GM10266 (cell line): ENCODE measurements around the gene HSD11B1L.

Source experiments
- DNase-seq: peaks from one replicate; pipeline ENCODE4 v3.0.0; 2012; ENCODE audit errors: extremely low spot score
- CTCF ChIP-seq: IDR thresholded peaks from 2 replicates; pipeline ENCODE4 v1.5.1; 2012; ENCODE audit warnings: mild to moderate bottlenecking, low read depth; ENCODE audit not compliant: control insufficient read depth, insufficient read depth; ENCODE audit errors: missing control alignments

Gene HSD11B1L

GRCh38 chr19:5665781-5666513 lies 14.9 kb upstream of the HSD11B1L start:
- no peak for TF ChIP-seq CTCF
- no peak for DNase-seq

GRCh38 chr19:5666921-5667610 lies 13.8 kb upstream of the HSD11B1L start:
- TF ChIP-seq CTCF = no peak
- no peak for DNase-seq

- no peak for TF ChIP-seq CTCF
- DNase-seq = no peak
Measured at GRCh38 chr19:5667751-5668271, 13.0 kb upstream of the HSD11B1L start.

GRCh38 chr19:5669212-5669611 lies 11.6 kb upstream of the HSD11B1L start:
- no peak for TF ChIP-seq CTCF
- DNase-seq = no peak

- no peak for DNase-seq
- TF ChIP-seq CTCF = no peak
Measured at GRCh38 chr19:5671600-5671999, 9.2 kb upstream of the HSD11B1L start.

- DNase-seq = no peak
- no peak for TF ChIP-seq CTCF
Measured at GRCh38 chr19:5672708-5673459, 7.9 kb upstream of the HSD11B1L start.
